Activated CD8-positive, alpha-beta T cell treated with anti-CD3 and anti-CD28 coated beads, Interleukin-2, amount 10 ng/mL, durations not matched to agents 7 days and 5 days (primary cell): ENCODE results near the gene GABRG3. TPM values are rescaled to one million over a fixed set of nuclear protein-coding genes. Genes with fewer than 3 reads are reported as not detected.

Source experiments
- ATAC-seq: fragments of 150-1000 bp; cut with Tn5 transposase; one replicate; pipeline ENCODE4 v1.10.0; 2021; ENCODE audit warnings: moderate library complexity
- CTCF ChIA-PET: fragments of 350-600 bp; sonication (Branson Sonifier 250); formaldehyde crosslinking; loops from one replicate; lab custom pipeline; 2021; ENCODE audit warnings: antibody characterized with exemption; lab: Charles Lee
- POLR2A ChIA-PET: fragments of 350-600 bp; sonication (Branson Sonifier 250); formaldehyde crosslinking; loops from one replicate; lab custom pipeline; 2021; ENCODE audit warnings: antibody characterized with exemption; lab: Charles Lee
- DNase-seq: peaks from one replicate; pipeline ENCODE4 v3.0.0-alpha.2; 2020
- H3K27ac Mint-ChIP-seq: one replicate; pipeline ENCODE4 v1.8.0; 2021; ENCODE audit warnings: mild to moderate bottlenecking, mixed read lengths
- H3K27me3 Mint-ChIP-seq: one replicate; pipeline ENCODE4 v1.8.0; 2021; ENCODE audit warnings: low read depth, mixed read lengths
- H3K36me3 Mint-ChIP-seq: one replicate; pipeline ENCODE4 v1.8.0; 2021; ENCODE audit warnings: low read depth, mixed read lengths
- H3K4me1 Mint-ChIP-seq: one replicate; pipeline ENCODE4 v1.8.0; 2021; ENCODE audit warnings: low read depth, mixed read lengths
- H3K4me3 Mint-ChIP-seq: one replicate; pipeline ENCODE4 v1.8.0; 2021; ENCODE audit warnings: mild to moderate bottlenecking, mixed read lengths
- H3K9me3 Mint-ChIP-seq: one replicate; pipeline ENCODE4 v1.8.0; 2022; ENCODE audit warnings: mixed read lengths; ENCODE audit not compliant: insufficient read depth
- total RNA-seq, 2 experiments: library from RNA; stranded (reverse); gene quantifications; one replicate each; pipeline ENCODE4 v1.2.3, GENCODE V29; 2021

GABRG3 gene
- total RNA-seq, 2 experiments from 2014 or later, result not detected

DNA sequence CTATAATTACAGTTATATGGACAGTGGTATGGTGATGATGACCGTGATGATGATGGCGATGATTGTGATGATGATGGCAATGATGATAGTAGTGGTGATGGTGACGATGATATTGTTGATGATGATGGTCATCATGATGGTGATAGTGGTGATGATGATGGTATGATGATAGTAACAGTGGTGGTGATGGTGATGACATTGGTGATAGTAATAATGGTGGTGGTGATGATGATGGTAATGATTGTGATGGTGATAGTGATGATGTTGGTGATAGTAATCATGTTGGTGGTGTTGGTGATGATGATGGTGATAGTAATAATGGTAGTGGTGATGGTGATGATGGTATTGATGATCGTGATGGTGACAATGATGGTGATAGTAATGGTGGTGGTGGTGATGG is 504.4 kb downstream of the GABRG3 start:
- no peak for DNase-seq
- ChIA-PET CTCF (no interaction called here), POLR2A (no interaction called here)
- Mint-ChIP-seq H3K4me3 (no peak overlapping the region), H3K4me1 (no peaks in the 10 kb centered on the region), H3K27me3 (no peaks in the 10 kb centered on the region), H3K9me3 (peaks cover 6% of the 10 kb centered on the region), H3K36me3 (no peaks in the 10 kb centered on the region), H3K27ac (no peak overlapping the region)
- no peak for ATAC-seq

DNA sequence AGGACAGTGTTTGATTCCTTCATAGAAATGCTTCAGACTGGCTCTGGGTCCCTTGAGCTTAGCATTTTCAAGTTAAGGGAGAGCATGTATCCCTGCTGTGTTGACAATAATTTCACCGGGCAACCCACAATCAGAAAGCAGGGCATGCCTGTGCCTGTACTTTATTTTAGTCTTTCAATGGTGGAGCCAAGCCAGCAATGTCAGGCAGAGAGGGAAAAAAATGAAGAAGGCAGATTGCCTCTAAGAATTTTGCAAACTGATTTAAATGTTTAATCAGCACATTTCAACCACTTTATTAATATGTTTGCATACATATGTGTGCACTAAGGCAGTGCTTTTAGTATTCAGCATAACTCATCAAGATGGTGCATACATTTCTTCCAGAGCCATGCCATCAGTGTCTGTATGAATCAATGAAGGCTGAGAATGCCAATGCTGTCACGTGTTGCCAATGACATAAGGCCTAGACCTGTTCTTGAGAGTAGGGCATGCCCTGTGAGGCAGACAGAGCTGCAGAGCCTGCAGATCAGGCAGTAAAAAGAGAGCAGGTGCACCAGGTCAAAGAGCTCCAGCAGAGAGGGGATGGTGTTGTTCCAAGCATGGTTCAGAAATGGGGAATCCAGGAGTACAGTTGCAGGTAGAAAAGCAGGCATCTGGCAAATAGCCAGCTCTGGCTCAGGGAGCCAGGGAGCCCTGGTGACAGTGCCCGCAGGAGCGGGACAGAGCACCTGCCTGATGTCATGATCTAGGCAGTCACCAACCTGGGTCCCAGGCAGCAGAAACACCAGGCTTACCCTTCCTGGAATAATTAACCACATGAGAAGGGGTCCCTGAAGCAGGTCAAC is 508.5 kb downstream of the GABRG3 start:
- Mint-ChIP-seq H3K36me3 (no peaks in the 10 kb centered on the region), H3K27me3 (no peaks in the 10 kb centered on the region), H3K9me3 (peaks cover 8% of the 10 kb centered on the region), H3K4me3 (no peak overlapping the region), H3K4me1 (no peaks in the 10 kb centered on the region), H3K27ac (no peak overlapping the region)
- DNase-seq, result no peak
- ATAC-seq, result no peak
- POLR2A ChIA-PET, result no interaction called here
- CTCF ChIA-PET, result no interaction called here

DNA sequence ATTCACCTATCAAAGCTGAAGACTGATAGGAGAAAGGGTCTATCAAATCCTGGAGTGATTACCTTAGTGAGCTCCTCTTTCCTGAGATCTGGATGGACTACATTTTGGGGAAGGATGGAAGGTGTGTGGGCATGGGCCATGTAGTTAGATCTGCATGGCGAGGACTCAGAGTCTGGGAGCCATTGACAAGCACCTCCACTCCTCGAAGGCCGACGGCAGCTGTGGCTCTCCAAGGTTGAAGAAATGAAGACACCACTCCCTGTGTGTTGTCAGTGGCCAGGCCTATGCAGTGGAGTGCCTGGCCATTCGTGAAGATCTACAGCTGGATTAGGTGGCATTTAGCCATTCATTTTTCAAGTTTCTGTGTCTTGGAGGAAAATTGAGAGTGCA is 509.2 kb downstream of the GABRG3 start:
- CTCF ChIA-PET, result no interaction called here
- DNase-seq, result no peak
- Mint-ChIP-seq H3K9me3 (peaks cover 13% of the 10 kb centered on the region), H3K4me3 (no peak overlapping the region), H3K27me3 (no peaks in the 10 kb centered on the region), H3K27ac (no peak overlapping the region), H3K4me1 (no peaks in the 10 kb centered on the region), H3K36me3 (no peaks in the 10 kb centered on the region)
- POLR2A ChIA-PET, result no interaction called here
- no peak for ATAC-seq

DNA sequence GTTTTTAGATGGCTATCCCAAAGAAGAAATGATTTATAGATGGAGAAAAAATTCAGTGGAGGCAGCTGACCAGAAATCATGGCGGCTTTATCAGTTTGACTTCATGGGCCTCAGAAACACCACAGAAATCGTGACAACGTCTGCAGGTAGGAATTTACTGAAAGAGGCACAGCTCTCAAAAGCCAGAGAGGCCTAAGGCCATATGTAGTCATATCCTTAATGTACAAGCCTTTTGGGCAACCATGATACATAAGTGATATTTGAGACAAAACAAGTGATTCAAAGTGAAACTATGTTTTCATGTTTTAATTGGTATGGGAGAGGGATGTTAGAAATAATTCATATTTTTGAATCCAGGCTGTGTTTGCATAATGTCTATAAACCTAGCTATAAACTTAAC is 509.7 kb downstream of the GABRG3 start:
- ATAC-seq (no peak), DNase-seq (no peak)
- ChIA-PET CTCF (no interaction called here), POLR2A (no interaction called here)
- no peaks in the 10 kb centered on the region for H3K4me1 Mint-ChIP-seq
- H3K4me3 Mint-ChIP-seq, result no peak overlapping the region
- peaks cover 14% of the 10 kb centered on the region for H3K9me3 Mint-ChIP-seq
- H3K36me3 Mint-ChIP-seq, result no peaks in the 10 kb centered on the region
- no peak overlapping the region for H3K27ac Mint-ChIP-seq
- H3K27me3 Mint-ChIP-seq, result no peaks in the 10 kb centered on the region

DNA sequence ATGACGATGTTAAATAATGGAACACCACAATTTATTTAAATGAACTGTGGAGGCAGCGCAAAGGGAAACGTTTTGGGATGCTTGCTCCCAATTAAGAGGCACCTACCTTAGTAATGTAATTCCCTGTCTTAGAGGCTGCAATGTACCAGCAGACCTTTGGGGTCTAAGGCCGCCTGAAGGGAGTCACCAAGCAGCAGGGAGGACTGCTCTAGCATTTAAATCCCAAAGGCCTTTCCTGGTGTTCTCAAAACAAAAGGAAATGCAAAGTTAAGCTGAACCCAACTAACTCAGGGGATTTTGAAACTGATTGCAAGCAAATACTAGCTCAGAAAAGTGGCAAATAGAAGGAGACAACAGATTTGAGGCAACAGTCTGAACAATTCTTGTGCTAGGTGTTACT is 510.8 kb downstream of the GABRG3 start:
- Mint-ChIP-seq H3K27ac (no peak overlapping the region), H3K4me3 (no peak overlapping the region), H3K4me1 (no peaks in the 10 kb centered on the region), H3K36me3 (no peaks in the 10 kb centered on the region), H3K27me3 (no peaks in the 10 kb centered on the region), H3K9me3 (peaks cover 14% of the 10 kb centered on the region)
- POLR2A ChIA-PET, result no interaction called here
- CTCF ChIA-PET, result no interaction called here
- DNase-seq (no peak), ATAC-seq (no peak)

DNA sequence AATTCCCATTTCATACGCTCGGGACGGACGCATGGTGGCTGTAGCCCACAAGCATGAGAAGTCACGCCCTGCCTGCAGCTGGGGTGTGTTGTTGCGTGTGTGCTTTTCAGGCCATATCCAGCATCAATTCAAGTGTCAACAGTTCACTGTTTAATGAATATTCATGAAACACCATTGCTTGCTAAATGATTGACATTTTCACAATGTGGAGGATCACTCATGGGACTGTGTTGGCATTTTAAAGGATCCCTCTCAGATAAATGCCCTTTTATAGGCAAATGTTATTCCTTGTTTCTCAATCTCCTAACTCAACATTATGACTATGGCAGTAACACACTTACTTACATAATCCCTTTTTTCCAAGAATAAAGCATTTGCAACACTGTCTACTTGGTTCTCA is 511.3 kb downstream of the GABRG3 start:
- Mint-ChIP-seq H3K27ac (no peak overlapping the region), H3K27me3 (no peaks in the 10 kb centered on the region), H3K36me3 (no peaks in the 10 kb centered on the region), H3K4me1 (no peaks in the 10 kb centered on the region), H3K4me3 (no peak overlapping the region), H3K9me3 (peaks cover 11% of the 10 kb centered on the region)
- ATAC-seq (no peak), DNase-seq (no peak)
- ChIA-PET CTCF (no interaction called here), POLR2A (no interaction called here)

DNA sequence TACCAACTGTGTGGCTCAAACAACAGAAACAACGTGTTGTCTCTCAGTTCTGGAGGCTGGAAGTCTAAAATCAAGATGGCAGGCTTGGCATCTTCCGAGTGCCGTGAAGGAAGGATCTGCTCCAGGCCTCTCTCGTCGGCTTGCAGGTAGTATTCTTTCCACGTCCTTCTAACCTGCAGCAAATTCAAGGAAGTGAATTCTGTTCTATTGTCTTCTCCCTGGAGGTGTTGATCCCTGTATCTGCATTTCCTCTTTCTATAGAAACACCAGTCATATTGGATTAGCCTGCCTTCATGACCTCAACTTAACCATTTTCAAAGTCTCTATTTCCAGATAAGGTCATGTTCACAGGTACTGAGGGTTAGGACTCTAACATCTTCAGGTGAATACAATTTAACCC is 512.1 kb downstream of the GABRG3 start:
- Mint-ChIP-seq H3K4me1 (no peaks in the 10 kb centered on the region), H3K27ac (no peak overlapping the region), H3K9me3 (peaks cover 8% of the 10 kb centered on the region), H3K27me3 (no peaks in the 10 kb centered on the region), H3K36me3 (no peaks in the 10 kb centered on the region), H3K4me3 (no peak overlapping the region)
- ChIA-PET POLR2A (no interaction called here), CTCF (no interaction called here)
- no peak for ATAC-seq
- DNase-seq, result no peak

DNA sequence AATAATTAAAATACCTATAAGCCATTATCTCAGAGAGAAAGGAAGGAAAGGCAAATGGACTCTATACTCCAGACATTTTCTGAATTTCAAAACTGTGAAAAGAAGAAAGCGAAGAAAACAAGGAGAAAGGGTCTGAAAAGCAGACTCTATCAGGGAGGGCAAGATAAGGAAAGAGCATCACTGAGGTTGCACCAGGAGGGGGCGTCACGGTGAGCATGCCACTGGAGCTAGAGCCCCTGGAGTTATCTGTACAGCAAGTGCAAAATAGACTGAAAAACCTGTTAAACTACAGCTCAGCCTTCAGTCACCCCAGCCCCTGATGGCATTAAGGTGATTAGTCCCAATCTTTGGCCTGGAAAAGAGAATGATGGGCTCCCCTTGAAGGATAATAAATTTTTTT is 514.3 kb downstream of the GABRG3 start:
- CTCF ChIA-PET, result no interaction called here
- Mint-ChIP-seq H3K27me3 (no peaks in the 10 kb centered on the region), H3K9me3 (peaks cover 12% of the 10 kb centered on the region), H3K27ac (no peak overlapping the region), H3K4me3 (no peak overlapping the region), H3K4me1 (no peaks in the 10 kb centered on the region), H3K36me3 (no peaks in the 10 kb centered on the region)
- POLR2A ChIA-PET, result no interaction called here
- ATAC-seq (no peak), DNase-seq (no peak)

DNA sequence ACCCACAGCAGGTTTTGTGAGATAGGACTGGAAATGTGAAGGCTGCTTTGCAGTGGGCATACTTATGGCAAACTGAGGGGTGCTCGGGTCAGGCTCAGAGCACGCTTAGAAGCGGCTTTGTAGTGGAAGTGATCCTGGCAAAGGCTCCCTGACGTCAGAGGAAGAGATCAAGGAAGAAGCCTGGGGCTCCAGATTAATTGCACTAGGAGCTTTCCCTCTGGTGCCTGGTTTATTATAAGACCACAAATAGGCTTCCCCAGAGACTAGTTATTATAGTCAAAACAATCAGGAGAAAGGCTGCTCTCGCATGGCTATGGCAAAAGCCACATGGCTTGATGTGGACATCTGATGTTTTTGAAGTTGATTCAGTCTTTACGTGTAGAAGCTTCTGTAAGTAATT is 515.1 kb downstream of the GABRG3 start:
- H3K27ac Mint-ChIP-seq, result no peak overlapping the region
- ChIA-PET POLR2A (no interaction called here), CTCF (no interaction called here)
- DNase-seq (no peak), ATAC-seq (no peak)
- no peaks in the 10 kb centered on the region for H3K27me3 Mint-ChIP-seq
- H3K4me3 Mint-ChIP-seq, result no peak overlapping the region
- H3K36me3 Mint-ChIP-seq, result no peaks in the 10 kb centered on the region
- H3K4me1 Mint-ChIP-seq, result no peaks in the 10 kb centered on the region
- H3K9me3 Mint-ChIP-seq, result peaks cover 13% of the 10 kb centered on the region

DNA sequence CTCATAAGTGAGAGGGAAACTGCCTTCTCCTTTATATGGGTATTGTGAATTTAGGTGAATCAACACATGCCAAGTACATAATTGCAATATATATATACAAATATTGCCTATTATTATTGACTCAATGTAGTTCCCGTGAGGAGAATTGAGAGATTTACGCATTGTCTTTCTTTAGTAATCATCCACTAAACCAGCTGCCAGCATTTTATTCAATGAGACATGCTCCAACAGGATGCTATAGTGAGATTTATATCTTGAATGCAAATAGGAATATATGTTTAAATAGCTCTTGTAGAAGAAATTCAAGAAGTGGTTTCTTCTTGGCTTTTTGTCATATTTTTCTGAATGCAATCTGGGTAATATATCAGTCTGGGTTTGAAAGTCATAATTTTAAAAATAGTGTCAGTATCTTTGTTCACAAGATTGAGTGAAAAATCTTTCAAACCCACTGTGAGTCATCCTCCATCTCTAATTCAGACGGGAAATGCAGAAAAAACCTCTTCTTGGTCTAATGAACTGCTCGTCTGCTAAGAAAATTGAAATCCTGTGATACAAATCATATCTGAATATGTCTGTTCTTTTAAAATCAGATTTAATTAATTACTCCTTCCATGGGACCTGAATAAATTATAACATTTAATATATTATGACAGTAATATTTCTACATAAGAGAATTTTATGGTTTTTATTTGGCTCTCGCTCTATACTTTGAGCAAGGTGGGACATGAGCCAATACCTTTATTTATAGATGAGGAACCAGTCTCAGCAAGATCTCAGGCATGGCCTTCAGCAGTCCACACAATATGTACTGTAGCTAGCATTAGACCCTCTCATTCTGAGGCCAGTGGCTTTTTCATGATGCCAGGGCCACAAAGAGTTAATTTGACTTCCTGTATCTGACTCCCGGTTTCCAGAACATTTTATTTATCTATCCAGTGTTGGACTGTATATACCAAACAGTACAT is 516.0 kb downstream of the GABRG3 start:
- CTCF ChIA-PET, result no interaction called here
- Mint-ChIP-seq H3K4me1 (no peaks in the 10 kb centered on the region), H3K9me3 (peaks cover 20% of the 10 kb centered on the region), H3K4me3 (no peak overlapping the region), H3K27me3 (no peaks in the 10 kb centered on the region), H3K36me3 (no peaks in the 10 kb centered on the region), H3K27ac (no peak overlapping the region)
- DNase-seq (no peak), ATAC-seq (no peak)
- POLR2A ChIA-PET, result no interaction called here

DNA sequence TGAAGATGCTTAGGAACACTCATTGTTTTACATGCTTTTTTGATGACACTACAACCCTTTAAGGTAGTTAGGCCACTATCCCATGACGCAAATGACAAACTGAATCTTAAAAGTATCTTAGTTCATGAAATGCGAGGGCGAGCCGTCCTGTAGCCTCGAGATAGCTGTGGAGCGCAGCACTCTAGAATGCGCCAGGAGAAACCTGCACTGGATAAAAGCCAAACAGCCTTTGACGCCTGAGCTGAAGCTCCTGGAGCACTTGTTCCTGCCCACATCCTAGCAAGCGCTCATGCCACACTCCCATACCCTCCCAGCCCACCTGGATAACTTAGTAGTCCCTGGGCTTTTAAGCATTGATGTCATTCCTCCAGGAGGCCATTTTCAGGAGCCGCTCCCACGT is 516.9 kb downstream of the GABRG3 start:
- DNase-seq (no peak), ATAC-seq (no peak)
- ChIA-PET CTCF (no interaction called here), POLR2A (no interaction called here)
- no peaks in the 10 kb centered on the region for H3K4me1 Mint-ChIP-seq
- no peak overlapping the region for H3K4me3 Mint-ChIP-seq
- H3K36me3 Mint-ChIP-seq, result no peaks in the 10 kb centered on the region
- H3K27ac Mint-ChIP-seq, result no peak overlapping the region
- peaks cover 20% of the 10 kb centered on the region for H3K9me3 Mint-ChIP-seq
- no peaks in the 10 kb centered on the region for H3K27me3 Mint-ChIP-seq

DNA sequence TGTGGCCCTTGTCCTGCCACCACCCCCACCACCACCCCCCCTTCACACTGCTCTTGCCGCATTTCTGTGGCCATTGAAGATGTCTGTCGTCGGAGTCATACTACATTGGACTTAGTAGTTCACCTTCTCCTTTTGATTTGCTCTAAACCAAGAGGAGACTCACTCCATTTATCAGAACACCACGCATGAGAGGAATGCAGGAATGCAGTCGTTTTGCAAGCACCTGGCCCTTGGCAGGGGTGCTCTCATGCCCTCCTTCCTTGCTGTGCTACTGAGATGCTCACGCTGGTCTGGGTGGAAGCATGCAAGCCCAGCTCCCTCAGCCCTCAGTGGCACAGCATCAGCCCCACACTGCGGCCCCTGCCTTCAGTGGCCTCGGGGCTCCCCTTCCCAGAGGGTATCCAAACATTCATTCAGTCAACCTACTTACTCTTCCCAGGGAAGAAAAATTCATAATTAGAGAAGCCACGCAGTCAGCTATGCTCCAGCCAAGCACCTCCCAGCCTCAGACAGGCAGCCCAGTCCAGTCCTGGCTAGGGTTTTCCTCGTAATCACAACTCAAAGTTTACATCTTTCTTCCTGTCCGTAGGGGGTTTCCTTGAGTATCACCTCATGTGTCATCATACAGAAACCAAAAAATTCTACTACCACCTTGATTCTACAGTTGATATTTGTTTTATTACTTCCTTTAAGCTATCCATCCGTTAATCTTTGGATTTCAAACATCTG is 520.0 kb downstream of the GABRG3 start:
- H3K36me3 Mint-ChIP-seq, result no peaks in the 10 kb centered on the region
- H3K4me1 Mint-ChIP-seq, result no peaks in the 10 kb centered on the region
- H3K9me3 Mint-ChIP-seq, result peaks cover 11% of the 10 kb centered on the region
- CTCF ChIA-PET, result no interaction called here
- H3K27ac Mint-ChIP-seq, result no peak overlapping the region
- no peak for ATAC-seq
- POLR2A ChIA-PET, result no interaction called here
- no peaks in the 10 kb centered on the region for H3K27me3 Mint-ChIP-seq
- DNase-seq, result no peak
- no peak overlapping the region for H3K4me3 Mint-ChIP-seq
